GF-D8 (cell line): Measurements from ENCODE around the gene COA1.

Source experiments
- DNase-seq: peaks from one replicate; lab custom pipeline; 2025; lab: John Stamatoyannopoulos, UW

Gene COA1

GRCh38 chr7:43589728-43590127, 139.6 kb downstream of the COA1 start:
- DNase-seq: no peak
